RWPE1 (cell line): Measurements from ENCODE around the gene PNPLA2.

Experiments
- CTCF ChIA-PET: fragments of 350-600 bp; sonication (Branson Sonifier 250); formaldehyde crosslinking; extraction: SDS; loops from one replicate; lab custom pipeline; 2021; lab: Yijun Ruan, JAX
- POLR2A ChIA-PET: fragments of 400-600 bp; formaldehyde crosslinking; extraction: SDS; loops from one replicate; lab custom pipeline; 2020; ENCODE audit warnings: antibody characterized with exemption; ENCODE audit not compliant: low non-redundant PET; lab: Yijun Ruan, JAX
- DNase-seq: peaks from one replicate; pipeline ENCODE4 v3.0.0; 2012; ENCODE audit warnings: low spot score
- H3K27ac ChIP-seq: fragments of 450-650 bp; 2 replicates; pipeline ENCODE4 v1.5.1; 2017
- CTCF ChIP-seq: fragments of 450-650 bp; conservative IDR thresholded peaks from 2 replicates; pipeline ENCODE4 v1.5.1; 2017; ENCODE audit warnings: low read depth, mild to moderate bottlenecking

The PNPLA2 gene

GRCh38 chr11:855330-855674 lies 36.6 kb downstream of the PNPLA2 start:
- ChIA-PET CTCF (no interaction called here), POLR2A (no interaction called here)
- DNase-seq, result no peak
- TF ChIP-seq CTCF, result no peak
- peak overlapping the region; percentile 57 for H3K27ac ChIP-seq

- no peak for DNase-seq
- CTCF ChIA-PET, result no interaction called here
- no peak for TF ChIP-seq CTCF
- POLR2A ChIA-PET, result no interaction called here
- peak overlapping the region; percentile 57 for H3K27ac ChIP-seq
Measured at GRCh38 chr11:855796-856195, 37.1 kb downstream of the PNPLA2 start.

GRCh38 chr11:856397-856796 lies 37.7 kb downstream of the PNPLA2 start:
- no peak for TF ChIP-seq CTCF
- H3K27ac ChIP-seq, result peak overlapping the region; percentile 57
- POLR2A ChIA-PET, result interaction anchor here (0.7 kb wide), 1 partner anchor 50 kb away, joined by 3 read pairs; no protein-coding TSS in a partner anchor
- CTCF ChIA-PET, result interaction anchor here (0.6 kb wide), 1 partner anchor 51 kb away, joined by 3 read pairs; no protein-coding TSS in a partner anchor
- no peak for DNase-seq

GRCh38 chr11:858053-858761 lies 39.5 kb downstream of the PNPLA2 start:
- TF ChIP-seq CTCF, result no peak
- peak overlapping the region; percentile 57 for H3K27ac ChIP-seq
- POLR2A ChIA-PET, result no interaction called here
- DNase-seq, result no peak
- CTCF ChIA-PET, result interaction anchor here (0.6 to 0.7 kb wide), 2 partner anchors 9 to 171 kb away, joined by 3 read pairs; no protein-coding TSS in a partner anchor

GRCh38 chr11:858762-859339 lies 40.1 kb downstream of the PNPLA2 start:
- ChIA-PET POLR2A (interaction anchor here (0.8 to 1.6 kb wide), 2 partner anchors 15 to 154 kb away, joined by 3 to 7 read pairs; partner anchors contain the start of gene TSPAN4), CTCF (interaction anchor here (0.6 to 1.1 kb wide), 3 partner anchors 10 to 170 kb away, joined by 3 read pairs; no protein-coding TSS in a partner anchor)
- H3K27ac ChIP-seq, result no peak overlapping the region
- DNase-seq, result no peak
- no peak for TF ChIP-seq CTCF

- DNase-seq, result peak; percentile 63
- TF ChIP-seq CTCF, result no peak
- CTCF ChIA-PET, result interaction anchor here (0.7 to 1.1 kb wide), 3 partner anchors 11 to 86 kb away, joined by 3 read pairs; no protein-coding TSS in a partner anchor
- POLR2A ChIA-PET, result interaction anchor here (0.8 to 1.6 kb wide), 2 partner anchors 16 to 154 kb away, joined by 3 to 7 read pairs; partner anchors contain the start of gene TSPAN4
- peak overlapping the region; percentile 74 for H3K27ac ChIP-seq
Measured at GRCh38 chr11:859394-860131, 40.8 kb downstream of the PNPLA2 start.
